ENCODE measurements around the gene CALR3.
"Not testable (repeated sequence)": the region's sequence is repeated elsewhere in the genome, so short reads cannot be mapped to it uniquely, and the experiment has no call there.

Gene CALR3

DNA sequence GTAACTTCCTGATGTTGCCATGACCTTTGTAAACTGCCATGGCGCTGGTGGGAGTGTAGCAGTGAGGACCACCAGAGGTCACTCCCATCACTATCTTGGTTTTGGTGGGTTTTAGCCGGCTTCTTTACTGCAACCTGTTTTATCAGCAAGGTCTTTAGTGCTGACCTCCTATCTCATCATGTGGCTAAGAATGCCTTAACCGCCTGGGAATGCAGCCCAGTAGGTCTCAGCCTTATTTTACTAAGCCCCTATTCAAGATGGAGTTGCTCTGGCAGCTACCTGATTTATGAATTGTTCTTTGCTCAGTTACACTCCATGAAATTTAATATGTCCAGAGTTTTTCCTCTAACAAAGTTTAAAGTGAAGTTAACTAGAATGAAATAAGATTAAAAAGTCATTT lies 19.6 kb downstream of the CALR3 start:
- peaks cover 0 to 8% (median 5%) of the 10 kb centered on the region in 11 experiments; a peak in 8 of 22 replicates for H3K9me3 ChIP-seq (replicated peaks in 1 of 11)
- no peak overlapping the region for H3K27ac ChIP-seq
- H3K36me3 ChIP-seq = no peaks in the 10 kb centered on the region
- no peak overlapping the region for H3K4me2 ChIP-seq
- H3K4me3 ChIP-seq = no peak overlapping the region
- peaks cover 0 to 15% (median 5%) of the 10 kb centered on the region in 10 experiments; a peak in 14 of 20 replicates for H3K4me1 ChIP-seq
- no peak overlapping the region for H3K9ac ChIP-seq
- peaks cover 0 to 3% (median 2%) of the 10 kb centered on the region in 11 experiments; a peak in 14 of 22 replicates for H4K20me1 ChIP-seq
- no peak for TF ChIP-seq Cebpa-rat (IDR thresholded peaks at IDR 0.05)
- H3K27me3 ChIP-seq = no peaks in the 10 kb centered on the region

DNA sequence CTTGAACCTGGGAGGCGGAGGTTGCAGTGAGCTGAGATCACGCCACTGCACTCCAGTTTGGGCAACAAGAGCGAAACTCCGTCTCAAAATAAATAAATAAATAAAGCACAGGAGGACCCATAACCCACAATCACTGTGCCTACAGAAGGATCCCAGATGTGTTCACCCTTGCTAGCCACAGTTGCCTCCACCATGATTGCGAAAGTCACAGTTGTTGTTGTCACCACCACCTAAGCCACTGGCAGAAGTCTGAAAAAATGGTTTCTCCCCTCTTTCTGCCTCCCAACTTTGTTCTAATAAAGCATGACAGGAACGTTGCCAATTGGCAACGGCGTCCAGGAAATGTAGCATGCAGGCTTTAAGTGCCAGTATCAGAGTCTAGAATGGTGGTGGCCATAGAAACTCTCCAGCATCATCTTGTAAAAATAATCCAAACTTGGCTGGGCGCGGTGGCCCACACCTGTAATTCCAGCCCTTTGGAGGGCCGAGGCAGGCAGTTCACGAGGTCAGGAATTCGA lies 22.0 kb downstream of the CALR3 start:
- peaks cover 0 to 10% (median 0%) of the 10 kb centered on the region in 11 experiments; a peak in 5 of 22 replicates for H3K36me3 ChIP-seq
- TF ChIP-seq Cebpa-rat (IDR thresholded peaks at IDR 0.05) = peak in 3 of 11 experiments; percentile 50 to 64 (median 63); a peak in 5 of 22 replicates
- no peak overlapping the region for H3K4me3 ChIP-seq
- H3K27ac ChIP-seq = no peak overlapping the region
- H3K9me3 ChIP-seq (replicated peaks in 1 of 11) = peaks cover 0 to 8% (median 5%) of the 10 kb centered on the region in 11 experiments; a peak in 8 of 22 replicates
- H4K20me1 ChIP-seq = peaks cover 18 to 27% (median 26%) of the 10 kb centered on the region in 11 experiments; a peak in 21 of 22 replicates
- peaks cover 21 to 36% (median 27%) of the 10 kb centered on the region in 10 experiments for H3K4me1 ChIP-seq
- H3K9ac ChIP-seq = no peak overlapping the region
- no peaks in the 10 kb centered on the region for H3K27me3 ChIP-seq
- peak overlapping the region in 5 of 11 experiments; percentile 11 to 30 (median 24); a peak in 6 of 22 replicates for H3K4me2 ChIP-seq

DNA sequence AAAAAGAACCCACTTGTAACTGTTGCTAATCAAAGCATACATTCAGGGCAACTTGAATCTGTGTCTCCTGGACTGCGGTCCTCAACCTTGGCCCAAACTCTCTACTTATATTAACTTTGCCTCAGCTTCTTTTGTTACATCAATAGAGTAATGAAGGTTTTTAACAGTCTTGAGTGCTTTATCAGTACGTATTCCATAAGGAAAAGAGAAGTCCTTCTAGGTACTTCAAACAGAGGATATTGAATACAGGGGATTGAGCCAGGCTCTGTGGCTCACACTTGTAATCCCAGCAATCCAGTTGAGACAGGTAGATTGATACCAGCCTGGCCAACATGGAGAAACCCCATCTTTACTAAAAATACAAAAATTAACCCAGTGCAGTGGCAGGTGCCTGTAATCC lies 23.0 kb downstream of the CALR3 start:
- H3K4me2 ChIP-seq = peak overlapping the region in 4 of 11 experiments; percentile 82 to 98 (median 94); a peak in 2 of 22 replicates
- peaks cover 0 to 8% (median 5%) of the 10 kb centered on the region in 11 experiments; a peak in 8 of 22 replicates for H3K9me3 ChIP-seq (replicated peaks in 1 of 11)
- no peak overlapping the region for H3K27ac ChIP-seq
- peaks cover 31 to 46% (median 36%) of the 10 kb centered on the region in 10 experiments for H3K4me1 ChIP-seq
- peaks cover 0 to 12% (median 0%) of the 10 kb centered on the region in 11 experiments; a peak in 5 of 22 replicates for H3K36me3 ChIP-seq
- no peaks in the 10 kb centered on the region for H3K27me3 ChIP-seq
- no peak overlapping the region for H3K9ac ChIP-seq
- no peak overlapping the region for H3K4me3 ChIP-seq
- no peak for TF ChIP-seq Cebpa-rat (IDR thresholded peaks at IDR 0.05)
- peaks cover 20 to 37% (median 36%) of the 10 kb centered on the region in 11 experiments; a peak in 21 of 22 replicates for H4K20me1 ChIP-seq

DNA sequence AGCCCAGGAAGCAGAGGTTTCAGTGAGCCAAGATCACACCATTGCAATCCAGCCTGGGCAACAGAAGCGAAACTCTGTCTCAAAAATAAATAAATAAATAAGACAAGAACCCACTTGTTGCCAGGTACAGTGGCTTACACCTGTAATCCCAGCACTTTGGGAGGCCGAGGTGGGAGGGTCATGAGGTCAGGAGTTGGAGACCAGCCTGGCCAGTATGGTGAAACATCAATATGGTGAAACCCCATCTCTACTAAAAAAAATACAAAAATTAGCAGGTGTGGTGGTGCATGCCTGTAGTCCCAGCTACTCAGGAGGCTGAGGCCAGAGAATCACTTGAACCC lies 23.4 kb downstream of the CALR3 start:
- H4K20me1 ChIP-seq = peaks cover 25 to 41% (median 40%) of the 10 kb centered on the region in 11 experiments; a peak in 21 of 22 replicates
- peaks cover 0 to 12% (median 0%) of the 10 kb centered on the region in 11 experiments; a peak in 5 of 22 replicates for H3K36me3 ChIP-seq
- not testable (repeated sequence) for H3K9me3 ChIP-seq (replicated peaks in 1 of 11); H3K27me3 ChIP-seq
- peak overlapping the region; percentile 78 to 96 (median 92); a peak in 21 of 22 replicates for H3K9ac ChIP-seq
- H3K4me1 ChIP-seq = peaks cover 35 to 51% (median 41%) of the 10 kb centered on the region in 10 experiments
- H3K27ac ChIP-seq = peak overlapping the region in 10 of 11 experiments; percentile 69 to 80 (median 77); a peak in 18 of 22 replicates
- H3K4me3 ChIP-seq = peak overlapping the region; percentile 80 to 100 (median 98)
- peak overlapping the region; percentile 82 to 98 (median 95) for H3K4me2 ChIP-seq

DNA sequence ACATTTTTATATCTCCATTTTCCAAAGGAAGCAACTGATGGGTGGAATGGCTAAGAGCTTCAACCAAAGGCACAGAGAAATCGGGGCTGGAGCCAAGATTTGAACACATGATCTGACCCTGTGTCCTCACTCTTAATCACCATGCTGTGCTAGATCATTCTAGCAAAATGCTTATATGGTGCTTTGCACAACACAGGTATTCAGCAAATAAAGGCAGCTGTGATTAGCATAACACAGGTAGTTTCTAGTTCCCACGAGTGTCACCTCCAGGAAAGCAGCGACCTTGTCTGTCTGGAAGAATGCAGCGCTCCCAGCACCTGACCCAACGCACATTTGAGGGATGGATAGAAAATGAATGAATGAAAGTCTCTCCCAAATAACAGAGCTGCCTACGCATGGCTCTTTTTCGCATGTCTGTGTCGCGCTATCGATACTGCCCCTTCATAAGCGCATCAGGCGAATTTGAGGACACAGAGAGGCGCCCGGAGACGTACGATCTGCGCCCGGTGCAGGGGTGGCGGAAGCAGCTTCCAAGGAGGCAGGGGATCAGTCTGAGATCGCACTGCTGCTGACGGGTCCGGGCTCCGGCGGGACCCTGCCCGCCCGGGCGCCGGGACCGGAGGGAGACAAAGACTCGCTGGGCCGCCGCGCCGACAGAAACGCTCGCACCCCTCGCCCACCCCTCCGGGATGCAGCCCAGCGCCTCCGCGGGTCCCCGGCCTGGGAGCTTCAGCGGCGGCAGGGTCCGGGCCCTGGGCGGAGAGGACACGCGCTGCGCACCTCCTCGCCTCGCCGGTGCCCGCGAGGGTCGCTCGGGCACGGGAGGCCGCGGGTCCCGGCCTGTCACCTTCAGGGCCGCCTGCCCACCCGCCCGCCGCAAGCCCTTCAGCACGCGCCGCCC lies 24.8 kb downstream of the CALR3 start:
- peak overlapping the region; percentile 80 to 100 (median 98) for H3K4me3 ChIP-seq
- TF ChIP-seq Cebpa-rat (IDR thresholded peaks at IDR 0.05) = no peak
- peaks cover 36 to 55% (median 54%) of the 10 kb centered on the region in 11 experiments; a peak in 21 of 22 replicates for H4K20me1 ChIP-seq
- H3K4me2 ChIP-seq = peak overlapping the region; percentile 92 to 100 (median 96)
- peaks cover 0 to 22% (median 0%) of the 10 kb centered on the region in 11 experiments; a peak in 7 of 22 replicates for H3K36me3 ChIP-seq
- H3K27ac ChIP-seq = peak overlapping the region; percentile 14 to 90 (median 86); a peak in 21 of 22 replicates
- peak overlapping the region; percentile 85 to 96 (median 94) for H3K9ac ChIP-seq
- H3K9me3 ChIP-seq (replicated peaks in 1 of 11) = peaks cover 0 to 8% (median 5%) of the 10 kb centered on the region in 11 experiments; a peak in 8 of 22 replicates
- no peaks in the 10 kb centered on the region for H3K27me3 ChIP-seq
- H3K4me1 ChIP-seq = peaks cover 36 to 57% (median 42%) of the 10 kb centered on the region in 10 experiments

DNA sequence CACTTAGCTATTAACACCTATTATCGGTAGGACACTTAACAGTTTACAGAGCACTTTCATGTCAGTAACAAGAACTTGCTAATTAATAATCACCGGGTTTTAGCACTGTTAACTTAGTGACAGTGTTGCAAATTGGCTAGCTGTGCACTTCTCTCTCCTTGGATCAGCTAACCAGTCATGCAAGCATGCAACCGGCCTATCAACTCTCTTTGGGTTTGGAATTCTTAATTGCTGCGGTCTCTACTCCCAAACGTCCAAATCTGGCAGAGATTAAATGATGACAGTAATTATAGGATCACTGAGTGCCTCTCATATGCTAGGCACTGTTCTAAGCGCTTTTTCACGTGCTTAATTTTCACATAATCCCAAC lies 25.4 kb downstream of the CALR3 start:
- H3K27ac ChIP-seq = peak overlapping the region in 4 of 11 experiments; percentile 80 to 90 (median 88); a peak in 4 of 22 replicates
- H3K4me3 ChIP-seq = peak overlapping the region; percentile 80 to 100 (median 98)
- peaks cover 36 to 63% (median 42%) of the 10 kb centered on the region in 10 experiments for H3K4me1 ChIP-seq
- peaks cover 0 to 25% (median 3%) of the 10 kb centered on the region in 11 experiments; a peak in 13 of 22 replicates for H3K36me3 ChIP-seq
- H3K9ac ChIP-seq = peak overlapping the region; percentile 85 to 96 (median 94)
- peak overlapping the region; percentile 92 to 100 (median 96) for H3K4me2 ChIP-seq
- no peaks in the 10 kb centered on the region for H3K27me3 ChIP-seq
- peaks cover 0 to 8% (median 5%) of the 10 kb centered on the region in 11 experiments; a peak in 8 of 22 replicates for H3K9me3 ChIP-seq (replicated peaks in 1 of 11)
- TF ChIP-seq Cebpa-rat (IDR thresholded peaks at IDR 0.05) = no peak
- peaks cover 41 to 61% (median 60%) of the 10 kb centered on the region in 11 experiments; a peak in 21 of 22 replicates for H4K20me1 ChIP-seq

- peak overlapping the region in 6 of 11 experiments; percentile 16 to 100 (median 92); a peak in 4 of 22 replicates for H3K4me2 ChIP-seq
These were observed 28.4 kb downstream of the CALR3 start for GRCh38 chr19:16467581-16467980.

GRCh38 chr19:16466802-16467427 lies 29.1 kb downstream of the CALR3 start:
- H3K4me3 ChIP-seq; H3K4me2 ChIP-seq; H3K27ac ChIP-seq; H3K27me3 ChIP-seq; H3K9me3 ChIP-seq (replicated peaks in 1 of 11): not testable (repeated sequence)
- Histone ChIP-seq H3K9ac (0 out of 22 replicates have a peak overlapping the region, but pooled peaks of 1 of the 11 experiments have one; percentile 36), H4K20me1 (peaks cover 76 to 98% (median 96%) of the 10 kb centered on the region in 11 experiments; a peak in 21 of 22 replicates), H3K36me3 (peaks cover 6 to 46% (median 11%) of the 10 kb centered on the region in 11 experiments; a peak in 19 of 22 replicates), H3K4me1 (peaks cover 64 to 84% (median 71%) of the 10 kb centered on the region in 10 experiments)

More at GRCh38 chr19:16467581-16467980, 28.4 kb downstream of the CALR3 start:
- H3K27me3 ChIP-seq = no peaks in the 10 kb centered on the region
- H3K27ac ChIP-seq = peak overlapping the region in 1 of 11 experiments; percentile 27; a peak in 2 of 22 replicates
- peaks cover 6 to 46% (median 11%) of the 10 kb centered on the region in 11 experiments; a peak in 19 of 22 replicates for H3K36me3 ChIP-seq
- H3K4me1 ChIP-seq = peaks cover 57 to 83% (median 69%) of the 10 kb centered on the region in 10 experiments
- peak overlapping the region in 10 of 11 experiments; percentile 3 to 91 (median 21); a peak in 7 of 22 replicates for H3K9ac ChIP-seq
- no peak overlapping the region for H3K4me3 ChIP-seq
- peaks cover 0 to 1% (median 0%) of the 10 kb centered on the region in 11 experiments; a peak in 1 of 22 replicates for H3K9me3 ChIP-seq (replicated peaks in 1 of 11)
- TF ChIP-seq Cebpa-rat (IDR thresholded peaks at IDR 0.05) = no peak
- peaks cover 70 to 91% (median 90%) of the 10 kb centered on the region in 11 experiments; a peak in 21 of 22 replicates for H4K20me1 ChIP-seq
